ENCODE data around the gene NFATC3. TPM values are rescaled to one million over a fixed set of nuclear protein-coding genes. Genes with fewer than 3 reads are reported as not detected.
"Not testable (repeated sequence)": the region's sequence is repeated elsewhere in the genome, so short reads cannot be mapped to it uniquely, and the experiment has no call there.

The NFATC3 gene
- total RNA-seq, 4 donors from 2014 or later: 67.7 to 107 (median 71.7) TPM

GRCh38 chr16:68130520-68130919 lies 45.4 kb downstream of the NFATC3 start:
- Histone ChIP-seq H3K27ac (peak overlapping the region in 1 of 3 donors; percentile 3), H3K27me3 (no peaks in the 10 kb centered on the region), H3K4me1 (peaks cover 18 to 31% of the 10 kb centered on the region in 2 donors), H3K36me3 (no peaks in the 10 kb centered on the region), H3K4me3 (replicated peaks in 1 of 3) (no peak overlapping the region), H3K9me3 (no peaks in the 10 kb centered on the region)
- DNase-seq: no peak
- TF ChIP-seq POLR2A (IDR thresholded peaks at IDR 0.05): no peak
- TF ChIP-seq CTCF (IDR thresholded peaks at IDR 0.05): no peak
- 77 to 87% methylated on average over 3 of the region's 3 CpGs for WGBS, 2 donors
- intact Hi-C loops (cut with DNase I): no loop called here

- no peaks in the 10 kb centered on the region for H3K9me3 ChIP-seq
- WGBS, 2 donors: 87 to 98% methylated on average over 2 of the region's 2 CpGs
- H3K36me3 ChIP-seq: no peaks in the 10 kb centered on the region
- H3K4me3 ChIP-seq (replicated peaks in 1 of 3): no peak overlapping the region
- H3K27ac ChIP-seq: no peak overlapping the region
- intact Hi-C loops (cut with DNase I): no loop called here
- TF ChIP-seq CTCF (IDR thresholded peaks at IDR 0.05): no peak
- no peak for TF ChIP-seq POLR2A (IDR thresholded peaks at IDR 0.05)
- DNase-seq: no peak
- peaks cover 14 to 31% of the 10 kb centered on the region in 2 donors for H3K4me1 ChIP-seq
- H3K27me3 ChIP-seq: no peaks in the 10 kb centered on the region
Observed at GRCh38 chr16:68131813-68132706, 46.9 kb downstream of the NFATC3 start.

- H3K9me3 ChIP-seq; H3K27me3 ChIP-seq; H3K4me3 ChIP-seq (replicated peaks in 1 of 3); H3K36me3 ChIP-seq; intact Hi-C loops (cut with DNase I); DNase-seq; H3K27ac ChIP-seq: not testable (repeated sequence)
- H3K4me1 ChIP-seq: peaks cover 14 to 28% of the 10 kb centered on the region in 2 donors
- 91 to 96% methylated on average over 4 of the region's 4 CpGs for WGBS, 2 donors
Observed at GRCh38 chr16:68133000-68133399, 47.8 kb downstream of the NFATC3 start.

GRCh38 chr16:68134644-68135043 lies 49.5 kb downstream of the NFATC3 start:
- Histone ChIP-seq H3K27me3 (no peaks in the 10 kb centered on the region), H3K27ac (no peak overlapping the region), H3K4me1 (peaks cover 6 to 13% of the 10 kb centered on the region in 2 donors), H3K36me3 (no peaks in the 10 kb centered on the region), H3K4me3 (replicated peaks in 1 of 3) (no peak overlapping the region), H3K9me3 (no peaks in the 10 kb centered on the region)
- intact Hi-C loops (cut with DNase I): no loop called here
- 93 to 98% methylated on average over 1 of the region's 1 CpG for WGBS, 2 donors
- no peak for TF ChIP-seq CTCF (IDR thresholded peaks at IDR 0.05)
- no peak for TF ChIP-seq POLR2A (IDR thresholded peaks at IDR 0.05)
- no peak for DNase-seq

GRCh38 chr16:68136515-68136914 lies 51.3 kb downstream of the NFATC3 start:
- Histone ChIP-seq H3K27ac (no peak overlapping the region), H3K4me1 (peaks cover 0 to 5% of the 10 kb centered on the region in 2 donors), H3K4me3 (replicated peaks in 1 of 3) (no peak overlapping the region), H3K9me3 (no peaks in the 10 kb centered on the region), H3K27me3 (no peaks in the 10 kb centered on the region), H3K36me3 (no peaks in the 10 kb centered on the region)
- WGBS, 2 donors: 100% methylated on average over 3 of the region's 3 CpGs
- no peak for DNase-seq
- TF ChIP-seq POLR2A (IDR thresholded peaks at IDR 0.05) (no peak), CTCF (IDR thresholded peaks at IDR 0.05) (no peak)
- intact Hi-C loops (cut with DNase I): no loop called here
